Measurements from ENCODE around the gene LRRC25. TPM values are rescaled to one million over a fixed set of nuclear protein-coding genes. Genes with fewer than 3 reads are reported as not detected.

The LRRC25 gene
- total and polyA plus RNA-seq, 2 donors (not counting 3 experiments of a cell fraction or from before 2014, with no cell fraction given), result not detected

GRCh38 chr19:18446811-18447359 is 49.5 kb upstream of the LRRC25 start:
- POLR2A ChIA-PET, result no interaction called here
- H3K9me3 ChIP-seq (replicated peaks; ENCODE audit: control insufficient read depth, insufficient read depth, low read length), result no peaks in the 10 kb centered on the region
- TF ChIP-seq POLR2AphosphoS5 (IDR thresholded peaks at IDR 0.05; ENCODE audit: insufficient read depth, low read depth, low read length) (no peak), CTCF (IDR thresholded peaks at IDR 0.05; ENCODE audit: extremely low read depth in 1 of 2, insufficient read depth in 1 of 2, low read depth in 1 of 2, low read length in 2 of 2) (no peak), FOS (IDR thresholded peaks at IDR 0.05; ENCODE audit: borderline replicate concordance, insufficient read depth, low read length) (no peak), GATA2 (IDR thresholded peaks at IDR 0.05; ENCODE audit: insufficient read depth, insufficient read length, low read depth, low read length) (no peak), MAX (IDR thresholded peaks at IDR 0.05; ENCODE audit: insufficient read depth, insufficient read length) (no peak), MYC (IDR thresholded peaks at IDR 0.05; ENCODE audit: low read depth, low read length) (no peak), POLR2A (IDR thresholded peaks at IDR 0.05; ENCODE audit: low read depth, low read length) (no peak), JUN (IDR thresholded peaks at IDR 0.05; ENCODE audit: borderline replicate concordance, insufficient read depth, insufficient read length, low read depth) (no peak), EZH2 (IDR thresholded peaks at IDR 0.05; ENCODE audit: borderline replicate concordance, low read depth, low read length, severe bottlenecking) (no peak)
- H3K79me2 ChIP-seq (ENCODE audit: control insufficient read depth, insufficient read depth, low read length), result no peaks in the 10 kb centered on the region
- no peak overlapping the region for H3K4me3 ChIP-seq (replicated peaks in 1 of 3; ENCODE audit: insufficient read depth in 1 of 3, low read depth in 1 of 3, low read length in 3 of 3)
- no peak overlapping the region for H2AFZ ChIP-seq (ENCODE audit: low read depth, low read length)
- BruUV-seq (replicated peaks), result no TSS peak
- no peaks in the 10 kb centered on the region for H4K20me1 ChIP-seq (replicated peaks; ENCODE audit: control insufficient read depth, extremely low read depth, insufficient read depth, low read length)
- H3K4me2 ChIP-seq (ENCODE audit: insufficient read depth, low read length), result no peak overlapping the region
- dilution Hi-C loops (cut with MboI; ENCODE audit: extremely low pct_ligation_motif_present, low sequenced_read_pairs) (no loop called here), intact Hi-C loops (cut with micrococcal nuclease) (no loop called here)
- no peaks in the 10 kb centered on the region for H3K9me1 ChIP-seq (replicated peaks; ENCODE audit: control insufficient read depth, extremely low read depth, insufficient read depth, low read length)
- DNase-seq (ENCODE audit: low read depth, low spot score), result no peak
- no peak overlapping the region for H3K9ac ChIP-seq (replicated peaks; ENCODE audit: extremely low read depth, insufficient read depth, low read length)
- CTCF ChIA-PET, result interaction anchor here (0.6 to 1.3 kb wide), 2 partner anchors 8 to 536 kb away, joined by 3 read pairs; no protein-coding TSS in a partner anchor
- no peaks in the 10 kb centered on the region for H3K27me3 ChIP-seq (ENCODE audit: control insufficient read depth in 2 of 2, insufficient read depth in 2 of 2, low read length in 2 of 2)
- H3K36me3 ChIP-seq (ENCODE audit: control insufficient read depth in 2 of 2, extremely low read depth in 1 of 2, insufficient read depth in 2 of 2, low read length in 2 of 2), result peaks cover 6 to 58% of the 10 kb centered on the region in 2 experiments
- no peak overlapping the region for H3K27ac ChIP-seq (ENCODE audit: insufficient read depth, low read depth, low read length)
- no peak for FAIRE-seq
- no peaks in the 10 kb centered on the region for H3K4me1 ChIP-seq (ENCODE audit: control insufficient read depth, extremely low read depth, insufficient read depth, low read length)

All from endothelial cell of umbilical vein (primary cell).